Thoracic aorta (tissue), 2 donors: ENCODE measurements around the gene ESF1. TPM values are rescaled to one million over a fixed set of nuclear protein-coding genes. Genes with fewer than 3 reads are reported as not detected.
A peak's percentile ranks its signal among the peaks of the same experiment; 100 is the strongest.

ENCODE experiments used
- ATAC-seq: fragments of 150-250 bp; one replicate; pipeline ENCODE4 v1.8.0; 2017; ENCODE audit warnings: low read depth; ENCODE audit not compliant: insufficient number of reproducible peaks, low FRiP score
- DNase-seq: peaks from one replicate; pipeline ENCODE4 v3.0.0-alpha.2; 2020; ENCODE audit warnings: low spot score
- H3K27ac ChIP-seq, 2 donors: fragments of 200-600 bp; sonication (generic); 1 replicate in 1 of 2; 2 replicates in 1 of 2; pipeline ENCODE4 v1.5.1; 2016; ENCODE audit warnings: mild to moderate bottlenecking in 2 of 2, moderate library complexity in 2 of 2
- H3K27me3 ChIP-seq: fragments of 200-600 bp; sonication (generic); replicated peaks from 2 replicates; pipeline ENCODE4 v1.6.0; 2016; ENCODE audit warnings: mild to moderate bottlenecking; ENCODE audit not compliant: insufficient read depth
- H3K36me3 ChIP-seq: fragments of 200-600 bp; sonication (generic); one replicate; pipeline ENCODE4 v1.5.1; 2016
- H3K4me1 ChIP-seq, 2 donors: fragments of 200-600 bp; sonication (generic); 1 replicate in 1 of 2; 2 replicates in 1 of 2; pipeline versions ENCODE4 v1.5.1 to v1.6.0; 2016; ENCODE audit warnings: low read depth in 2 of 2, mild to moderate bottlenecking in 1 of 2; ENCODE audit not compliant: control insufficient read depth in 1 of 2
- H3K4me3 ChIP-seq: fragments of 200-600 bp; sonication (generic); 2 replicates; pipeline ENCODE4 v1.5.1; 2016; ENCODE audit warnings: mild to moderate bottlenecking
- H3K9me3 ChIP-seq: fragments of 200-600 bp; sonication (generic); 2 replicates; pipeline ENCODE4 v1.5.1; 2016
- total RNA-seq, 2 donors: library from RNA; depleted of rRNA; stranded (reverse); fragments of >200 nt; gene quantifications; one replicate each; pipeline versions ENCODE4 v1.1.0 to v1.2.3, GENCODE V29; 2016
- TF ChIP-seq, protein P1 (sequence below): fragments of 200-600 bp; sonication (generic); IDR thresholded peaks from one replicate; pipeline ENCODE4 v1.5.1; 2019; ENCODE audit warnings: antibody characterized with exemption

ESF1 gene
- total RNA-seq, 2 donors from 2014 or later, result 9.2 to 22.8 TPM

- peaks cover 4% of the 10 kb centered on the region for H3K36me3 ChIP-seq
These were observed 25.8 kb downstream of the ESF1 start for GRCh38 chr20:13758884-13759283.

DNA sequence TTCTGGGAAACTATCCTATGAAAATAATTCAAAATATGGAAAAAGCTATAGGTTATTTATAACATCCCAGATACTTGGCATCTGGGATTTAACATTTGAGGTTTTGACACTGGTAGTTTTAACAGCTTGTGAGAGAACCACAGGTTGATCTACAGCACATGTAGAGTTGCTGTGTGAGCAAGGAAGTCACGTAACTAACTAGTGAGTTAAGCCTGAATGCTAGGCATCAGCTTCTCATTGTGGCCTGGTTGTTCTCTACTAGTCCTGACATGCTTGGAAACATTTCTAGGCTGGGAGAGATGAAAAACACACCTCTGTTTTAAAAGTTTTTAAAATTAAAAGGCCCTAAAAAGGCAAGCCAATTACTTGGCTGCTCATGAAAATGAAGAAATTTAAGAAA, 28.2 kb downstream of the ESF1 start:
- ATAC-seq (no peak), DNase-seq (no peak)
- Histone ChIP-seq H3K27ac (peak overlapping the region in 1 of 2 donors; percentile 58), H3K9me3 (no peaks in the 10 kb centered on the region), H3K36me3 (peaks cover 4% of the 10 kb centered on the region), H3K4me3 (no peak overlapping the region), H3K4me1 (peaks cover 9 to 11% of the 10 kb centered on the region in 2 donors), H3K27me3 (no peaks in the 10 kb centered on the region)
- TF ChIP-seq, protein P1, sequence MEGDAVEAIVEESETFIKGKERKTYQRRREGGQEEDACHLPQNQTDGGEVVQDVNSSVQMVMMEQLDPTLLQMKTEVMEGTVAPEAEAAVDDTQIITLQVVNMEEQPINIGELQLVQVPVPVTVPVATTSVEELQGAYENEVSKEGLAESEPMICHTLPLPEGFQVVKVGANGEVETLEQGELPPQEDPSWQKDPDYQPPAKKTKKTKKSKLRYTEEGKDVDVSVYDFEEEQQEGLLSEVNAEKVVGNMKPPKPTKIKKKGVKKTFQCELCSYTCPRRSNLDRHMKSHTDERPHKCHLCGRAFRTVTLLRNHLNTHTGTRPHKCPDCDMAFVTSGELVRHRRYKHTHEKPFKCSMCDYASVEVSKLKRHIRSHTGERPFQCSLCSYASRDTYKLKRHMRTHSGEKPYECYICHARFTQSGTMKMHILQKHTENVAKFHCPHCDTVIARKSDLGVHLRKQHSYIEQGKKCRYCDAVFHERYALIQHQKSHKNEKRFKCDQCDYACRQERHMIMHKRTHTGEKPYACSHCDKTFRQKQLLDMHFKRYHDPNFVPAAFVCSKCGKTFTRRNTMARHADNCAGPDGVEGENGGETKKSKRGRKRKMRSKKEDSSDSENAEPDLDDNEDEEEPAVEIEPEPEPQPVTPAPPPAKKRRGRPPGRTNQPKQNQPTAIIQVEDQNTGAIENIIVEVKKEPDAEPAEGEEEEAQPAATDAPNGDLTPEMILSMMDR, result no peak

More at GRCh38 chr20:13758884-13759283, 25.8 kb downstream of the ESF1 start:
- Histone ChIP-seq H3K27ac (no peak overlapping the region), H3K4me1 (peaks cover 9 to 11% of the 10 kb centered on the region in 2 donors), H3K9me3 (no peaks in the 10 kb centered on the region), H3K4me3 (no peak overlapping the region), H3K27me3 (no peaks in the 10 kb centered on the region)
- TF ChIP-seq, protein P1, result no peak
- DNase-seq, result no peak
- no peak for ATAC-seq

DNA sequence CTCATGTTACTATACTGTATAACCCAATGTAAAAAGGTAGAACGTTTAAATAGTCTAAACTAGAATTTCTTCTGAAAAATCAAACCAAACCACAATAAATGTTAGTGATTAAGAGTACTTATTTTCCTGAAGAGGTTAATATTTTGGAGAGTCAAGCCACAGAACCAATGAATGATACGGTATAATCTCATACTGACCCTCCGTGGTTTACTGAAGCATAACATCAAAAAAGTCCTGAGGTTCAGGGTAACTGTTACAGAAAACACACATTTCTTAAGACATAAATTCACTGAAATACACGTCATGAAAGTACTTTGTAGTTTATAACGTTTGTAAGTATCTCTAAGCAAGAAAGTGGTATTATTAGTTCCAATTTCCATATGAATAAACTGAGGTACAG, 28.9 kb downstream of the ESF1 start:
- ATAC-seq (no peak), DNase-seq (no peak)
- TF ChIP-seq, protein P1, result peak; percentile 36
- Histone ChIP-seq H3K4me1 (peaks cover 9 to 11% of the 10 kb centered on the region in 2 donors), H3K36me3 (peaks cover 4% of the 10 kb centered on the region), H3K4me3 (no peak overlapping the region), H3K27ac (peak overlapping the region in 1 of 2 donors; percentile 58), H3K27me3 (no peaks in the 10 kb centered on the region), H3K9me3 (no peaks in the 10 kb centered on the region)

DNA sequence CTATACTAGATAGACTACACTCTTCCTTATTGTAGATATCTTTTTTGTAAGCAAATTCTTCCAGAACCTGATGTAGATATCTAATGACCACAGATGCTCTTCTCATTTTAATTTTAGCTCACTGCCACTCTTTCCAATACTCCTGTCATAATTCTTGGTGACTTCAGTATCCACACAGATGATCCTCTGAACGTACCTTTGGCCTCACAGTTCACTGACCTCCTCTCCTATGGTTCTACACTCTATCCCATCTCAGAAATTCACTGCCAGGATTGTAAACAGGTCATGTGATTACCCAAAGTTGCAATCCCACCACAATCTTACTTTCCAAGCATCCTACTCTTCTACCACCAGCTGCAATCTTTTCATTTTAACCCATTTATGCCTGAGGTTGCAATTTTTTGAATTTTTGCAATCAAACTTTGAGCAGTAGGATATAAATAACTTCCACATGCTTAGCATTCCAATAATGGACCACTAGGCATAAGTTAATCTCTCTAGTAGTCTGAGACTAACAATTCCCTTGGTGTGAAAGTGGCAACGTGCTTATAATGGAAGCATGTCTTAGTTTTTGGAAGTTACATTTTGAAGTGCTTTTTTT, 31.2 kb downstream of the ESF1 start:
- ATAC-seq (no peak), DNase-seq (no peak)
- Histone ChIP-seq H3K4me1 (peaks cover 9 to 11% of the 10 kb centered on the region in 2 donors), H3K9me3 (no peaks in the 10 kb centered on the region), H3K36me3 (no peaks in the 10 kb centered on the region), H3K27ac (no peak overlapping the region), H3K4me3 (no peak overlapping the region), H3K27me3 (no peaks in the 10 kb centered on the region)
- TF ChIP-seq, protein P1, result no peak

DNA sequence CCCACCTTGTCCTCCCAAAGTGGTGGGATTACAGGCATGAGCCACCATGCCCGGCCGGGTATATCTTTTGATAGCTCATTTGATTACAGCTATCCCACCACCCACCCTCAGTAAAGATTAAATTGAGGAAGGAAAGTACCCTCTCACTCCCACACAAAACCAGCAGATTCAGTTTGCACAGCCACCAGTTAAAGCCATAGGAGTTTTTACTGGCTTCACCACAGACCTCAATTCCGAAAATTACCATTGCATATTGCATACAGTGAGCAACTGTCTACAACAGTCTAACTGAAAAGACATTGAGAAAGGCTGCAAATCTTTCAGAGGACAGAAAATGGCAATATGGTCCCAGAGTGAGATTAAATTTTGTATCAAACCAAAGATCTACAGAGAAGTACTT, 34.9 kb downstream of the ESF1 start:
- no peak for DNase-seq
- no peak for ATAC-seq
- Histone ChIP-seq H3K27ac (no peak overlapping the region), H3K4me1 (no peaks in the 10 kb centered on the region), H3K9me3 (no peaks in the 10 kb centered on the region), H3K36me3 (no peaks in the 10 kb centered on the region), H3K27me3 (no peaks in the 10 kb centered on the region), H3K4me3 (no peak overlapping the region)
- TF ChIP-seq, protein P1, result no peak
